Measurements from ENCODE around the gene TBCK.

DNA sequence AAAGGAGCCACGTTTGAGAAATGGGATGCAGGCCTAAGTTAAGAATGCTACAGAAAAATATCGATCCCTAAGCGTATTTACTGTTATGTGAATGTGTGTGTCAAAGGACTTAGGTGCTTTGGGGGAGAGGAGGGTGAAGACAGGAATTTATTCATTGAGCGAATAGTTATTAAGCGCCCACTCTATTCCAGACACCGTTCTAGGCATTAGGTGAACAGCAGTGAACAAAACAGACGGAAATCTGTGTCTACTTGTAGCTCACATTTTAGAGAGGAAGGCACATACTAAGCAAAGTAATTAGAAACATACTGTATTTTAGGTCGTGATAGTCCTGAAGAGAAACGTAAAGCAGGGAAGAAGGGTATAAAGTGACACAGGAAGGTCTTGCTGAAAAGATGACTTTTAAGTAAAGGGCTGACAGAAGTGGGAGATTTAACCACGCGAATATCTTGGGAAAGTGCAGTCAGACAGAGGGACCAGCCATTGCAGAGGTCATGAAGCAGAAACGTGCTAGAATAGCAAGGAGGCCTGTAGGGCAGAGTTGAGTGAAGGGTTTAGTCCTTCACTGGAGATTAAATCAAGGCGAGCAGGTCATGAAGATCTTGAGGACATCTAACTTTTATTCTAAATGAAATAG is 882 bp upstream of the TBCK start:
- TF ChIP-seq, protein P1, sequence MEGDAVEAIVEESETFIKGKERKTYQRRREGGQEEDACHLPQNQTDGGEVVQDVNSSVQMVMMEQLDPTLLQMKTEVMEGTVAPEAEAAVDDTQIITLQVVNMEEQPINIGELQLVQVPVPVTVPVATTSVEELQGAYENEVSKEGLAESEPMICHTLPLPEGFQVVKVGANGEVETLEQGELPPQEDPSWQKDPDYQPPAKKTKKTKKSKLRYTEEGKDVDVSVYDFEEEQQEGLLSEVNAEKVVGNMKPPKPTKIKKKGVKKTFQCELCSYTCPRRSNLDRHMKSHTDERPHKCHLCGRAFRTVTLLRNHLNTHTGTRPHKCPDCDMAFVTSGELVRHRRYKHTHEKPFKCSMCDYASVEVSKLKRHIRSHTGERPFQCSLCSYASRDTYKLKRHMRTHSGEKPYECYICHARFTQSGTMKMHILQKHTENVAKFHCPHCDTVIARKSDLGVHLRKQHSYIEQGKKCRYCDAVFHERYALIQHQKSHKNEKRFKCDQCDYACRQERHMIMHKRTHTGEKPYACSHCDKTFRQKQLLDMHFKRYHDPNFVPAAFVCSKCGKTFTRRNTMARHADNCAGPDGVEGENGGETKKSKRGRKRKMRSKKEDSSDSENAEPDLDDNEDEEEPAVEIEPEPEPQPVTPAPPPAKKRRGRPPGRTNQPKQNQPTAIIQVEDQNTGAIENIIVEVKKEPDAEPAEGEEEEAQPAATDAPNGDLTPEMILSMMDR (optimal IDR thresholded peaks at IDR 0.05 in 1 of 3, IDR thresholded peaks at IDR 0.05 in 1 of 3, conservative IDR thresholded peaks at IDR 0.05 in 1 of 3; ENCODE audit: extremely low read depth in 1 of 3, insufficient read depth in 2 of 3, low read length in 3 of 3), result no peak
- TF ChIP-seq EZH2 (IDR thresholded peaks at IDR 0.05; ENCODE audit: low read length), result no peak
